T1000 (cell line): ENCODE measurements around the gene NSD1.
A peak's percentile ranks its signal among the peaks of the same experiment; 100 is the strongest.
"Not testable (repeated sequence)": the region's sequence is repeated elsewhere in the genome, so short reads cannot be mapped to it uniquely, and the experiment has no call there.

ENCODE experiments used
- DNase-seq: peaks from one replicate; lab custom pipeline; 2025; ENCODE audit warnings: mixed read lengths; lab: John Stamatoyannopoulos, UW

NSD1 gene

DNA sequence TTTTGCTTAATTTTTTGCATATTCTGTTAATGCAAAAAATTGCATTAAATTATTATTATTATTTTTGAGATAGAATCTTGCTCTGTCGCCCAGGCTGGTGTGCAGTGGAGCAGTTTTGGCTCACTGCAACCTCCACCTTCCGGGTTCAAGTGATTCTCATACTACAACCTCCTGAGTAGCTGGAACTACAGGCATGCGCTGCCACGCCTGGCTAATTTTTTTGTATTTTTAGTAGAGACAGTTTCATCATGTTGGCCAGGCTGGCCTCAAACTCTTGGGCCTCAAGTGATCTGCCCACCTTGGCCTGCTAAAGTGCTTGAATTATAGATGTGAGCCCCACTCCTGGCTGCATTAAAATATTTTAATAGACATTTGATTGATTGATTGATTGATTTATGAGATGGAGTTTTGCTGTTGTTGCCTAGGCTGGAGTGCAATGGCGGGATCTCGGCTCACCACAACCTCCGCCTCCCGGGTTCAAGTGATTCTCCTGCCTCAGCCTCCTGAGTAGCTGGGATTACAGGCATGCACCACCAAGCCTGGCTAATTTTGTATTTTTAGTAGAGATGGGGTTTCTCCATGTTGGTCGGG is 44.4 kb downstream of the NSD1 start:
- not testable (repeated sequence) for DNase-seq

- no peak for DNase-seq
These were observed 45.2 kb downstream of the NSD1 start for GRCh38 chr5:177178733-177179304.

DNA sequence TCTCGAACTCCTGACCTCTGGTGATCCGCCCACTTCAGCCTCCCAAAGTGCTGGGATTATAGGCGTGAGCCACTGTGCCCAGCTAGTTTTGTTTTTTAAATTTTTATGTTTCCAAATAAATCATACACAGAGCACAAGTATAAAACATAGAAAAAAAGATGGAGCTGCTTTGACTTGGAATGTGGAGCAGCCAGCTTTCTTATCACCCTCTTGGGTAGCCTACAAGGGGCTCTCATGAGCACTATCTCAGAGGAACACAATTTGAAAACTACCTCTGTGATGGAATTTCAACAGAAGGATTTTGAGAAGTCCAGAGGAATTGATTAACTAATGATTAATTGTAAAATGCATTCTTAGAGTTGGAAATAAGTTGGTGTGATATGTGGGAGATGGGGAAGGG is 45.9 kb downstream of the NSD1 start:
- no peak for DNase-seq

- no peak for DNase-seq
These were observed 49.6 kb downstream of the NSD1 start for GRCh38 chr5:177183142-177183541.

DNA sequence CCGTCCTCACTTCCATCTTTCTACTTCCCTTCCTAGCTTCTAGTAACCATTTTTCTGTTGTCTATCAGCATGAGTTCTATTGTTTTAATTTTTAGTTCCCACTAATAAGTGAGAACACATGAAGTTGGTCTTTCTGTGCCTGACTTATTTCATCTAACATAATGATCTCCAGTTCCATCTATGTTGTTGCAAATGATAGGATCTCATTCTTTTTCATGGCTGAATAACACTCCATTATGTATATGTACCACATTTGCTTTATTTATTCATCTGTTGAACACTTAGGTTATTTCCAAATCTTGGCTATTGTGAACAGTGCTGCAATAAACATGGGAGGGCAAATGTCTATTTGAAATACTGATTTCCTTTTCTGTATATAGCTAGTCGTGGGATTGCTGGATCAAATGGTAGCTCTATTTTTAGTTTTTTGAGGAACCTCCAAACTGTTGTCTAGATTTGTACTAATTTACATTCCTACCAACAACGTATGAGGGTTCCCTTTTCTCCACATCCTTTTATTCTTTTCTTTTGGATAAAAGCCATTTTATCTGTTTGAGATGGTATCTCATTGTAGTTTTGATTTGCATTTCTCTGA is 50.3 kb downstream of the NSD1 start:
- DNase-seq = no peak

DNA sequence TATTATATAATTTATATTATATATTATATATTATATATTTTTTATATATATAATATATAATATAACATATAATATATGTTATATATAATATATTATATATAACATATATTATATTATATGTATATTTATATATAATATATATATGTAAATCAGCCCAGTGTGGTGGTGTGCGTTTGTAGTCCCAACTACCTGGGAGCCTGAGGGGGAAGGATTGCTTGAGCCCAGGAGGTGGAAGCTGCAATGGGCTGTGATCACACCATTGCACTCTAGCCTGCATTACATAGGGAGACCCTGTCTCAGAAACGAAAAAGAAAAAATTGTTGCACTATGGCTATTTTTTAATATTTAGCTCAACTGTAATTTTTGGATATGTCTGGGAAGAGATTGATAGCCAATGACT is 52.4 kb downstream of the NSD1 start:
- DNase-seq = no peak

GRCh38 chr5:177186645-177187044 is 53.1 kb downstream of the NSD1 start:
- DNase-seq = no peak

- DNase-seq = no peak
These were observed 55.2 kb downstream of the NSD1 start for GRCh38 chr5:177188775-177189174.

DNA sequence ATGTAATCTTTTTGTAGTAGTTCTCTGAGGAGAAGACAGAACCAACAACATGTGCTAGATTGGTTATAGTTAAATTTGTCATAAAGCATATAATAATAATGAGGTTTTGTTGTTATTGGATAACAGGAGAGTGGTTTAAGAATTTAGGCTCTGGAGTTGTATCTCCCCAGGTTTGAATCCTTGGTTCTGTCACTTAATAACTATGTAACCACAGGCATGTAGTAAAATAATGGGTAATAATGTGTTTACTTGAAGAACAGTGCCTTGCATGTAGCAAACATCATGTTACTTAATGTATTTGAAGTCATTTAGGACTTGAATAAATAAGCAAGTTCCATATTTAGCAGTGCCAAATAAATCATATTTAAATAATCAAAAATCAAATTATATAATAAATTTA is 55.8 kb downstream of the NSD1 start:
- DNase-seq = no peak

GRCh38 chr5:177189965-177190364 is 56.4 kb downstream of the NSD1 start:
- DNase-seq = no peak

DNA sequence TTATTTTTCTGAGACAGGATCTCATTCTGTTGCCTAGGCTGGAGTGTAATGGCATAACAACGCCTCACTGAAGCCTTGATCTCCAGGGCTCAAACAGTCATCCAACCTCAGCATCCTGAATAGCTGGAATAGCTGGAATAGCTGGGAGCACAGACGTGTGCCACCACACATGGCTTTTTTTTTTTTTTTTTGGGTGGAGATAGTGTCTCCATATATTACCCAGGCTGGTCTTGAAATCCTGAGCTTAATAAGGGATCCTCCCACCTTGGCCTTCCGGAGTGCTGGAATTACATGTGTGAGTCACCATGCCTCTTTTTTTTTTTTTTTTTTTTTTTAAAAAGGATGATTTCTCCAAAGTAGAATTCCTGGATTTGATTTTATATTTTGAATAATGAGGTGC is 60.7 kb downstream of the NSD1 start:
- DNase-seq = peak; percentile 38

DNA sequence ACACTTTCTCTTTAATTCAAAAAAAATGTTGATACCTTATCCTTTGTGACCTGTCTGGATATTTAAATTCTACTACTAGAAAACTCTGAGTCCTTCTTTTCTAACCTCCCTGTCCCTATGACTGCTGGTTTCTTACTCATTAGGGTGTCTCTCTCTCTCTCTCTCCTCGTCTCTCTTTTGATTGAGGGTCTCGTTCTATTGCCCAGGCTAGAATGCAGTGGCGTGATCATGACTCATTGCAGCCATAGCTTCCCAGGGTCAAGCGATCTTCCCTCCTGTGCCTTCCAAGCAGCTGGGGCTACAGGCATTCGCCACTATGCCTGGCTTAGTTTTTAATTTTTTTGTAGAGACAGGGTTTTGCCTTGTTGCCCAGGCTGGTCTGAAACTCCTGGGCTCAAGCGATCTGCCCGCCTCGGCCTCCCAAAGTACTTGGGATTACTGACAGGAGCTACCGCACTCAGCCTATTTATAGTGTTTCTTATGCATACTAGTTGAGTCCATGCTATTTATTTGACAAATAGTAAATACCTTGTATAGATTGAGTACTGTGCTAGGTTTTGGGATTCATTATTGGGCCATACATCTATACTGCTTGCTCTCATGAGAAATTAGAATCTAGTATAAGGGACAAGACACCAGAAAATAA is 61.9 kb downstream of the NSD1 start:
- DNase-seq = no peak

DNA sequence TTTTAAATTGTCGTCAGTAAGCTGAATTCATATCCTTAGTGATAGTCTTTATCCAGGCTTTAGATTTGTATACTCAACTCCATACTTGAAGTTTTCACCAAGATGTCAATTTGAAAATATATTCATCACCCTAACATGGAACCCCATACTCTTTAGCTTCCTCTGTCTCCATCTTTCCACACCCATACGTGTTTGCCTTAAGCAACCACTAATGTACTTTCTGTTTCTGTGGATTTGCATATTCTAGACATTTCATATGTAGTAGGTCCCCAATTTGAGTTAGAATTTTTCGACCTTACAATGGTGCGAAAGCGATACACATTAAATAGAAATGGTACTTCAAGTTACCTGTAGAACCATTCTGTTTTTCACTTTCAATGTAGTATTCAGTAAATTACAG is 65.2 kb downstream of the NSD1 start:
- no peak for DNase-seq

- DNase-seq = no peak
These were observed 70.7 kb downstream of the NSD1 start for GRCh38 chr5:177204281-177204680.

DNA sequence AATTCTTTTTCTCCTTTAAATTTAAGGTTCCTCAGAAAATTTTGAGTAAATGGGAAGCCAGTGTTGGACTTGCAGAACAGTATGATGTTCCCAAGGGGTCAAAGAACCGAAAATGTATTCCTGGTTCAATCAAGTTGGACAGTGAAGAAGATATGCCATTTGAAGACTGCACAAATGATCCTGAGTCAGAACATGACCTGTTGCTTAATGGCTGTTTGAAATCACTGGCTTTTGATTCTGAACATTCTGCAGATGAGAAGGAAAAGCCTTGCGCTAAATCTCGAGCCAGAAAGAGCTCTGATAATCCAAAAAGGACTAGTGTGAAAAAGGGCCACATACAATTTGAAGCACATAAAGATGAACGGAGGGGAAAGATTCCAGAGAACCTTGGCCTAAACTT is 76.0 kb downstream of the NSD1 start:
- no peak for DNase-seq

GRCh38 chr5:177212242-177212641 is 78.7 kb downstream of the NSD1 start:
- DNase-seq = no peak

DNA sequence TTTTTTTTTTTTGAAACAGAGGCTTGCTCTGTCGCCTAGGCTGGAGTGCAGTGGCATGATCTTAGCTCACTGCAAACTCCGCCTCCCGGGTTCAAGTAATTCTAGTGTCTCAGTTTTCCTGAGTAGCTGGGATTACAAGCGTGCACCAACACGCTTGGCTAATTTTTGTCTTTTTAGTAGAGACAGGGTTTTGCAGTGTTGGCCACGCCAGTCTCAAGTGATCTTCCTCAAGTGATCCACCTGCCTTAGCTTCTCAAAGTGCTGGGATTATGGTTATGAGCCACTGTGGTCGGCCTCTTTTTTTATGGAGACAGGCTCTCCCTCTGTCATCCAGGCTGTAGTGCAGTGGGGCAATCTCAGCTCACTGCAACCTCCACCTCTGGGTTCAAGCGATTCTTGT is 87.0 kb downstream of the NSD1 start:
- DNase-seq = no peak

DNA sequence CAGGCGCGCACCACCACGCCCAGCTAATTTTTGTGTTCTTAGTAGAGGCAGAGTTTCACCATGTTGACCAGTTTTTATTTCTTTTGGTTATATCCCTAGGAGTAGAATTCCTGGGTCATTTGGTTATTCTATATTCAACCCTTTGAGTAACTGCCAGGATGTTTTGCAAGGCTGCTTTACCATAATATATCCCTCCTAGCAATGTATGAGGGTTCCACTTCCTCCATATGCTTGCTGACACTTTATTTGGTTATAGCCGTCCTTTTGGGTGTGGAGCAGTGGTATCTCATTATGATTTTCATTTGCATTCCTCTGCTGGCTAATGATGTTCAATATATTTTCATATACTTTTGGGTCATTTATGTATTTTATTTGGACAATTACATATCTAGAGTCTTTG is 88.7 kb downstream of the NSD1 start:
- DNase-seq = no peak

DNA sequence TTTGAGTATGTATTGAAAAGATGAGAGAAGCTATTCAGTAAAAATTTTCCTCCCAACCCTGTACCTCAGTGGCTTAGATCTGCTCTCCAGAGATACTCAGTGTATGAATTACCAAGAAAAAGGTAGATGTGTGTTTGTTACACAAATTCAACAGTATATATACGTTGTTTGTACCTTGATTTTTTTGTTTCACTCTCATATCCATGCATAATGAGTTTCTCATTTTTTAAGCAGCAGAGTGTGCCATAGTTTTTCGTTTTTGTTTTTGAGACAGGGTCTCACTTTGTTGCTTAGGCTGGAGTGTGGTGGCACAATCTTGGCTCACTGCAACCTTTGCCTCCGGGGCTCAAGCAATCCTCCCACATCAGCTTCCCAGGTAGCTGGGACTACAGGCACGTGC is 92.2 kb downstream of the NSD1 start:
- DNase-seq = no peak

GRCh38 chr5:177226860-177227259 is 93.3 kb downstream of the NSD1 start:
- DNase-seq = no peak

DNA sequence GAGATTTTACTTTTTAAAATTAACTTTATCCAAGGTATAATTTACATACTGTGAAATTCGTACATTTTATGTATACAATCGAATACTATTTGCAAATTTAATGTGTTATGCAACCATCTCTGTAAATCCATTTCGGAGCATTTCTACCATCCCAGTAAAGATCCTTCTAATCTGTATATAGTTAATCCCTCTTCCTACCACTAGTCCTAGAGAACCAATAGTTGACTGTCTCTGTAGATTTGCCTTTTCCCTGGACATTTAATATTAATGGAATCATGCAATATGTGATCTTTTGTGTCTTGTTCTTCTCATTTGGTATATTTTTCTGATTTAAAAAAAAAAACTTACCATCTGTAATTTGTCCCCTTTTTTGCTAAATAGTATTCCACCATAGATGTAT is 95.2 kb downstream of the NSD1 start:
- DNase-seq = no peak

DNA sequence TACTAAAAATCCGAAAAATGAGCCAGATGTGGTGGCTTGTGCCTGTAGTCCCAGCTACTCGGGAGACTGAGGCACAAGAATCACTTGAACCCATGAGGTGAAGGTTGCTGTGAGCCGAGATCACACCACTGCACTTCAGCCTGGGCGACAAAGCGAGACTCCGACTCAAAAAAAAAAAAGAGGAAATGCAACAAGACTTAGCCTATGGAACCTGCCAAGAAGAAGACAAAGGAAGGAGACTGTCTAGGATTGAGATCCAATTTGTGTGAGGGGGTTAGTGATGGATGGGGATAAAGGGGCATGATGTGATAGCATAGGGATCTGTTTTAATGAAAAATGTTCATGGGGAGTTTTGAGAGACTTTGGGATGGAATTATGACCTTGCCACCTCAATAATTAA is 97.1 kb downstream of the NSD1 start:
- no peak for DNase-seq

DNA sequence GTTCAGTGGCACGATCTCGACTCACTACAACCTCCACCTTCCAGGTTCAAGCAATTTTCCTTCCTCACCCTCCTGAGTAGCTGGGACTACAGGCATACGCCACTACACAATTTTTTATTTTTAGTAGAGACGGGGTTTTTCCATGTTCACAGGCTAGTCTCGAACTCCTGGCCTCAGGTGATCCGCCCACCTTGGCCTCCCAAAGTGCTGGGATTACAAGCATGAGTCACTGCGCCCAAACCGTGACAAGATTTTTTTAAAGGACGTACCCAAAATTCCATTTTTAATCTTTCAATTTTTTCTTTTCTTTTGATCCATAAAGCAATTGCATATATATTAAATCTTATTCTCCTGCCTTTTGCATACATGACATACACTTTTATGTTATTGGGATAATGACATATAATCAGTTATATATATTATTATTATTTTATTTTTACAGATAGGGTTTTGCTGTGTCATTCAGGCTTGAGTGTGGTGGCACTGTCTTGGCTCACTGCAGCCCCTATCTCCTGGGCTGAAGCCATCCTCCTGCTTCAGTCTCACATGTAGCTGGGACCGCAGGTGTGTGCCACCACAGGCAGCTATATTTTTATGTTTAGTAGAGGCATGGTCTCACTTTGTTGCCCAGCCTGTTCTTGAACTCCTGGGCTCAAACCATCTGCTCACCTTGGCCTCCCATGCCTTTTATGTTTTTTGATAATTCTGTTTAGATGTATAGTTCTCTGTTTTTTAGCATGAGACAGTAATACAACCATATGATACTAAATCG is 98.1 kb downstream of the NSD1 start:
- no peak for DNase-seq
